Caco-2 (cell line): ENCODE results near the gene CDHR4. TPM values are rescaled to one million over a fixed set of nuclear protein-coding genes. Genes with fewer than 3 reads are reported as not detected.
"Not testable (repeated sequence)": the region's sequence is repeated elsewhere in the genome, so short reads cannot be mapped to it uniquely, and the experiment has no call there.

ENCODE experiments used
- BruUV-seq: library from RNA; stranded (reverse); fragments of 400-500 nt; replicated peaks from 2 replicates; lab custom pipeline; 2021; lab: Mats Ljungman, UMichigan
- CTCF ChIA-PET: fragments of 300-600 bp; sonication (Branson Sonifier 250); formaldehyde crosslinking; loops from one replicate; lab custom pipeline; 2022; ENCODE audit warnings: antibody characterized with exemption; lab: Charles Lee
- POLR2A ChIA-PET: fragments of 300-600 bp; sonication (Branson Sonifier 250); formaldehyde crosslinking; loops from one replicate; lab custom pipeline; 2022; ENCODE audit warnings: antibody characterized with exemption; lab: Charles Lee
- DNase-seq, 2 experiments: peaks; one replicate each; pipeline versions ENCODE4 v3.0.0 to v3.0.0-alpha.2; 2020 to 2022
- H3K27me3 ChIP-seq: replicated peaks from 2 replicates; pipeline ENCODE4 v1.6.0; 2011; ENCODE audit warnings: low read length; ENCODE audit not compliant: control insufficient read depth, insufficient read depth
- H3K36me3 ChIP-seq: 2 replicates; pipeline ENCODE4 v1.5.1; 2011; ENCODE audit warnings: low read length; ENCODE audit not compliant: control insufficient read depth, insufficient read depth
- H3K4me1 ChIP-seq: fragments of 250-450 bp; sonication (Bioruptor Pico); 2 replicates; pipeline ENCODE4 v1.5.1; 2020; ENCODE audit warnings: mild to moderate bottlenecking
- H3K4me3 ChIP-seq: 2 replicates; pipeline ENCODE4 v1.5.1; 2011; ENCODE audit warnings: low read depth, mild to moderate bottlenecking, control low read depth, low read length
- H3K9me3 ChIP-seq: fragments of 250-450 bp; sonication (Bioruptor Pico); 2 replicates; pipeline ENCODE4 v1.5.1; 2020; ENCODE audit warnings: mild to moderate bottlenecking, moderate library complexity
- H3K27ac Mint-ChIP-seq: one replicate; pipeline ENCODE4 v1.8.0; 2022; ENCODE audit warnings: mixed read lengths; ENCODE audit not compliant: unreplicated experiment
- H3K27me3 Mint-ChIP-seq: one replicate; pipeline ENCODE4 v1.8.0; 2022; ENCODE audit warnings: mixed read lengths; ENCODE audit not compliant: insufficient read depth, unreplicated experiment
- H3K36me3 Mint-ChIP-seq: one replicate; pipeline ENCODE4 v1.8.0; 2022; ENCODE audit warnings: mild to moderate bottlenecking, mixed read lengths; ENCODE audit not compliant: insufficient read depth, unreplicated experiment
- H3K4me1 Mint-ChIP-seq: one replicate; pipeline ENCODE4 v1.8.0; 2022; ENCODE audit warnings: low read depth, mixed read lengths; ENCODE audit not compliant: unreplicated experiment
- H3K4me3 Mint-ChIP-seq: one replicate; pipeline ENCODE4 v1.8.0; 2022; ENCODE audit warnings: mild to moderate bottlenecking, moderate library complexity, mixed read lengths; ENCODE audit not compliant: unreplicated experiment
- H3K9me3 Mint-ChIP-seq: one replicate; pipeline ENCODE4 v1.8.0; 2022; ENCODE audit warnings: mixed read lengths; ENCODE audit not compliant: unreplicated experiment
- CTCF ChIP-seq, 2 experiments: fragments of 200-600 bp in 1 of 2; IDR thresholded peaks; 1 replicate in 1 of 2; 2 replicates in 1 of 2; pipeline versions ENCODE4 v1.5.1 to v1.8.0; 2011 to 2022; ENCODE audit warnings: antibody characterized with exemption in 1 of 2, control low read depth in 1 of 2, inconsistent platforms in 1 of 2, low read depth in 1 of 2, low read length in 1 of 2, mild to moderate bottlenecking in 1 of 2, moderate library complexity in 1 of 2; ENCODE audit not compliant: insufficient read depth in 1 of 2, severe bottlenecking in 1 of 2, unreplicated experiment in 1 of 2
- intact Hi-C: fragments of 100-400 bp; cut with micrococcal nuclease; formaldehyde crosslinking; loops from one replicate; pipeline ENCODE4 v1.10.0; 2022; ENCODE audit not compliant: unreplicated experiment
- total RNA-seq: library from RNA; stranded (reverse); gene quantifications from 2 replicates; pipeline ENCODE4 v1.2.3, GENCODE V29; 2022

CDHR4 gene
- total RNA-seq, 1 experiment from 2014 or later = not detected

- H3K27me3 ChIP-seq = no peaks in the 10 kb centered on the region
- TF ChIP-seq CTCF (IDR thresholded peaks at IDR 0.05; ENCODE audit: insufficient read depth in 1 of 2, low read depth in 1 of 2, low read length in 1 of 2, severe bottlenecking in 1 of 2, unreplicated experiment in 1 of 2) = no peak
- H3K36me3 ChIP-seq = peaks cover 4% of the 10 kb centered on the region
- Mint-ChIP-seq H3K4me1 (peaks cover 14% of the 10 kb centered on the region), H3K27ac (peak overlapping the region; percentile 73), H3K27me3 (no peaks in the 10 kb centered on the region), H3K9me3 (no peaks in the 10 kb centered on the region), H3K4me3 (no peak overlapping the region), H3K36me3 (peaks cover 50% of the 10 kb centered on the region)
- H3K4me1 ChIP-seq = peaks cover 22% of the 10 kb centered on the region
- no peak for DNase-seq
- POLR2A ChIA-PET = no interaction called here
- no TSS peak for BruUV-seq
- H3K4me3 ChIP-seq = no peak overlapping the region
- H3K9me3 ChIP-seq = no peaks in the 10 kb centered on the region
- CTCF ChIA-PET = no interaction called here
- intact Hi-C loops = no loop called here
Measured at GRCh38 chr3:49779358-49780079, 20.2 kb downstream of the CDHR4 start.

- DNase-seq, H3K4me1 Mint-ChIP-seq, POLR2A ChIA-PET, H3K4me3 Mint-ChIP-seq, H3K9me3 ChIP-seq, H3K9me3 Mint-ChIP-seq, H3K27me3 ChIP-seq, CTCF ChIA-PET, H3K27ac Mint-ChIP-seq, BruUV-seq, intact Hi-C loops, H3K4me3 ChIP-seq, H3K36me3 ChIP-seq, H3K4me1 ChIP-seq, H3K27me3 Mint-ChIP-seq: not testable (repeated sequence)
- peaks cover 36% of the 10 kb centered on the region for H3K36me3 Mint-ChIP-seq
Measured at GRCh38 chr3:49776101-49776500, 23.6 kb downstream of the CDHR4 start.

- Mint-ChIP-seq H3K4me1 (peaks cover 8% of the 10 kb centered on the region), H3K36me3 (peaks cover 33% of the 10 kb centered on the region), H3K9me3 (no peaks in the 10 kb centered on the region), H3K27me3 (no peaks in the 10 kb centered on the region), H3K4me3 (no peak overlapping the region), H3K27ac (no peak overlapping the region)
- intact Hi-C loops = no loop called here
- Histone ChIP-seq H3K9me3 (no peaks in the 10 kb centered on the region), H3K36me3 (peaks cover 3% of the 10 kb centered on the region; the same call in 1 of the 2 replicates), H3K27me3 (no peaks in the 10 kb centered on the region), H3K4me3 (no peak overlapping the region), H3K4me1 (peaks cover 3% of the 10 kb centered on the region)
- CTCF ChIA-PET = no interaction called here
- no peak for TF ChIP-seq CTCF (IDR thresholded peaks at IDR 0.05; ENCODE audit: insufficient read depth in 1 of 2, low read depth in 1 of 2, low read length in 1 of 2, severe bottlenecking in 1 of 2, unreplicated experiment in 1 of 2)
- BruUV-seq = no TSS peak
- no peak for DNase-seq
- POLR2A ChIA-PET = no interaction called here
Measured at GRCh38 chr3:49775538-49775937, 24.1 kb downstream of the CDHR4 start.
